Esophagus (tissue), 2 donors: ENCODE results near the gene LTV1. TPM values are rescaled to one million over a fixed set of nuclear protein-coding genes. Genes with fewer than 3 reads are reported as not detected.
"Not testable (repeated sequence)": the region's sequence is repeated elsewhere in the genome, so short reads cannot be mapped to it uniquely, and the experiment has no call there.

Experiments used
- H3K27ac ChIP-seq, 2 donors: one replicate each; pipeline ENCODE4 v1.5.1; 2013; ENCODE audit warnings: low read depth in 2 of 2, mild to moderate bottlenecking in 2 of 2, inconsistent platforms in 1 of 2, low read length in 1 of 2, moderate library complexity in 1 of 2
- H3K27me3 ChIP-seq, 2 donors: one replicate each; pipeline ENCODE4 v1.6.1; 2013; ENCODE audit warnings: low read length in 2 of 2, control low read depth in 1 of 2, mild to moderate bottlenecking in 1 of 2; ENCODE audit not compliant: insufficient read depth in 2 of 2, control insufficient read depth in 1 of 2
- H3K36me3 ChIP-seq, 2 donors: one replicate each; pipeline ENCODE4 v1.6.1; 2013; ENCODE audit warnings: low read length in 1 of 2; ENCODE audit not compliant: control insufficient read depth in 2 of 2, insufficient read depth in 2 of 2
- H3K4me1 ChIP-seq, 2 donors: one replicate each; pipeline ENCODE4 v1.6.1; 2013; ENCODE audit warnings: low read length in 1 of 2; ENCODE audit not compliant: control insufficient read depth in 2 of 2, insufficient read depth in 2 of 2
- H3K4me3 ChIP-seq, 2 donors: one replicate each; pipeline ENCODE4 v1.5.1; 2013; ENCODE audit warnings: low read length in 2 of 2, mild to moderate bottlenecking in 2 of 2, low read depth in 1 of 2, moderate library complexity in 1 of 2
- H3K9me3 ChIP-seq, 2 donors: one replicate each; pipeline ENCODE4 v1.6.1; 2013; ENCODE audit warnings: mild to moderate bottlenecking in 2 of 2, low read depth in 1 of 2, low read length in 1 of 2, moderate library complexity in 1 of 2; ENCODE audit not compliant: control insufficient read depth in 2 of 2, insufficient read depth in 1 of 2
- WGBS, 2 donors: extraction: QIAGEN DNeasy Blood & Tissue Kit; methylation state at CpG; one replicate each; pipeline ENCODE4 v1.1.7; 2013; 5-methylcytosine and 5-hydroxymethylcytosine counted together
- polyA plus RNA-seq, 2 donors: library from polyadenylated mRNA; stranded (reverse); fragments of 200-250 nt; gene quantifications; one replicate each; pipeline ENCODE4 v1.2.3, GENCODE V29; 2013
- donor health status: healthy with polysubstance abuse.
- donor health status: Bipolar disorder and iron deficiency.

The LTV1 gene
- polyA plus RNA-seq, 2 donors, result 15.8 to 24.5 TPM

- 90 to 97% methylated on average over 6 of the region's 6 CpGs for WGBS, 2 donors
- Histone ChIP-seq H3K4me1 (no peaks in the 10 kb centered on the region), H3K36me3 (peaks cover 0 to 3% of the 10 kb centered on the region in 2 donors), H3K4me3 (no peak overlapping the region), H3K27me3 (no peaks in the 10 kb centered on the region), H3K9me3 (no peaks in the 10 kb centered on the region), H3K27ac (no peak overlapping the region)
Measured at GRCh38 chr6:143840595-143841265, 2.4 kb upstream of the LTV1 start.

- WGBS, 2 donors, result 26% methylated on average over 7 of the region's 7 CpGs
- H3K36me3 ChIP-seq, result peaks cover 0 to 9% of the 10 kb centered on the region in 2 donors
- H3K27me3 ChIP-seq, result no peaks in the 10 kb centered on the region
- H3K9me3 ChIP-seq, result no peaks in the 10 kb centered on the region
- no peaks in the 10 kb centered on the region for H3K4me1 ChIP-seq
- H3K27ac ChIP-seq, result peak overlapping the region; percentile 92 to 95
- H3K4me3 ChIP-seq, result peak overlapping the region; percentile 96 to 98
Measured at GRCh38 chr6:143842461-143842901, 657 bp upstream of the LTV1 start.

GRCh38 chr6:143843677-143843999 is 500 bp downstream of the LTV1 start:
- Histone ChIP-seq H3K4me1 (no peaks in the 10 kb centered on the region), H3K27me3 (no peaks in the 10 kb centered on the region), H3K36me3 (peaks cover 4 to 9% of the 10 kb centered on the region in 2 donors), H3K4me3 (peak overlapping the region; percentile 96 to 98), H3K27ac (peak overlapping the region; percentile 87 to 92), H3K9me3 (no peaks in the 10 kb centered on the region)
- WGBS, 2 donors, result 0 to 1% methylated on average over 9 of the region's 9 CpGs

- Histone ChIP-seq H3K27me3 (no peaks in the 10 kb centered on the region), H3K36me3 (peaks cover 5 to 9% of the 10 kb centered on the region in 2 donors), H3K9me3 (no peaks in the 10 kb centered on the region), H3K27ac (no peak overlapping the region), H3K4me1 (no peaks in the 10 kb centered on the region), H3K4me3 (peak overlapping the region; percentile 96 to 98)
- WGBS, 2 donors, result 11 to 12% methylated on average over 4 of the region's 4 CpGs
Measured at GRCh38 chr6:143844006-143844405, 868 bp downstream of the LTV1 start.

- Histone ChIP-seq H3K9me3 (no peaks in the 10 kb centered on the region), H3K27ac (no peak overlapping the region), H3K36me3 (peaks cover 9% of the 10 kb centered on the region in 2 donors), H3K4me3 (no peak overlapping the region), H3K27me3 (no peaks in the 10 kb centered on the region), H3K4me1 (no peaks in the 10 kb centered on the region)
- WGBS, 2 donors, result 88 to 89% methylated on average over 5 of the region's 5 CpGs
Measured at GRCh38 chr6:143845033-143845432, 1.9 kb downstream of the LTV1 start.

GRCh38 chr6:143851706-143852105 is 8.6 kb downstream of the LTV1 start:
- not testable (repeated sequence) for H3K4me1 ChIP-seq, H3K9me3 ChIP-seq, H3K4me3 ChIP-seq, H3K27ac ChIP-seq, H3K27me3 ChIP-seq
- peaks cover 3 to 15% of the 10 kb centered on the region in 2 donors for H3K36me3 ChIP-seq
- 90 to 98% methylated on average over 3 of the region's 3 CpGs for WGBS, 2 donors

- H3K4me1 ChIP-seq, H3K27me3 ChIP-seq, H3K9me3 ChIP-seq, H3K4me3 ChIP-seq, H3K27ac ChIP-seq: not testable (repeated sequence)
- peaks cover 10 to 11% of the 10 kb centered on the region in 2 donors for H3K36me3 ChIP-seq
- WGBS, 2 donors, result 100% methylated on average over 1 of the region's 1 CpG
Measured at GRCh38 chr6:143855057-143855456, 11.9 kb downstream of the LTV1 start.

GRCh38 chr6:143856762-143857161 is 13.6 kb downstream of the LTV1 start:
- not testable (repeated sequence) for H3K27me3 ChIP-seq, H3K4me3 ChIP-seq, H3K9me3 ChIP-seq, H3K27ac ChIP-seq, H3K4me1 ChIP-seq
- H3K36me3 ChIP-seq, result peaks cover 8 to 10% of the 10 kb centered on the region in 2 donors
- 90 to 96% methylated on average over 6 of the region's 6 CpGs for WGBS, 2 donors

- H3K4me3 ChIP-seq, result no peak overlapping the region
- H3K9me3 ChIP-seq, result no peaks in the 10 kb centered on the region
- no peaks in the 10 kb centered on the region for H3K4me1 ChIP-seq
- H3K27me3 ChIP-seq, result no peaks in the 10 kb centered on the region
- 95 to 97% methylated on average over 5 of the region's 5 CpGs for WGBS, 2 donors
- no peak overlapping the region for H3K27ac ChIP-seq
- peaks cover 8 to 10% of the 10 kb centered on the region in 2 donors for H3K36me3 ChIP-seq
Measured at GRCh38 chr6:143857651-143858050, 14.5 kb downstream of the LTV1 start.
